Left lung (tissue), 10 donors: ENCODE measurements around the gene HPSE2. TPM values are rescaled to one million over a fixed set of nuclear protein-coding genes. Genes with fewer than 3 reads are reported as not detected.

ENCODE experiments used
- ATAC-seq: fragments of 200-7000 bp; cut with Tn5 transposase; one replicate; pipeline ENCODE4 v1.9.1; 2020; ENCODE audit warnings: moderate library complexity
- DNase-seq, 4 donors: peaks; one replicate each; pipeline ENCODE4 v3.0.0-alpha.2; 2013 to 2020
- H3K27ac ChIP-seq, 2 donors: fragments of 200-600 bp; sonication (generic) in 1 of 2; one replicate each; pipeline versions ENCODE4 v1.5.0 to v1.8.0; 2020 to 2021
- H3K27me3 ChIP-seq, 2 donors: fragments of 200-600 bp; sonication (generic) in 1 of 2; one replicate each; pipeline versions ENCODE4 v1.5.0 to v1.8.0; 2020 to 2021
- H3K36me3 ChIP-seq, 2 donors: fragments of 200-600 bp; sonication (generic) in 1 of 2; one replicate each; pipeline versions ENCODE4 v1.5.0 to v1.8.0; 2020 to 2021
- H3K4me1 ChIP-seq, 2 donors: fragments of 200-600 bp; one replicate each; pipeline ENCODE4 v1.8.0; 2021
- H3K4me3 ChIP-seq, 2 donors: fragments of 200-600 bp; sonication (generic) in 1 of 2; one replicate each; pipeline versions ENCODE4 v1.5.0 to v1.8.0; 2020 to 2021; ENCODE audit warnings: mild to moderate bottlenecking in 1 of 2
- H3K9me3 ChIP-seq, 2 donors: fragments of 200-600 bp; sonication (generic) in 1 of 2; one replicate each; pipeline versions ENCODE4 v1.5.0 to v1.8.0; 2020 to 2021
- CTCF ChIP-seq, 2 donors: fragments of 200-600 bp; sonication (generic) in 1 of 2; IDR thresholded peaks; one replicate each; pipeline versions ENCODE4 v1.5.0 to v1.8.0; 2021; ENCODE audit warnings: antibody characterized with exemption in 2 of 2
- intact Hi-C, 2 donors: fragments of 100-400 bp; cut with DNase I; formaldehyde crosslinking; loops; one replicate each; pipeline versions ENCODE4 v1.11.2 to v1.14.2; 2022
- polyA plus RNA-seq, 6 donors: library from polyadenylated mRNA; unstranded; fragments of 120-200 nt; gene quantifications; one replicate each; pipeline ENCODE4 v1.2.1, GENCODE V29; 2013; ENCODE audit not compliant: insufficient read length in 6 of 6
- total RNA-seq, 2 donors: library from RNA; stranded (reverse); fragmentation: NEBNext Ultra II Directional; extraction: Animal tissue kit (Norgen Biotek cat#: 25700); gene quantifications; one replicate each; pipeline ENCODE4 v1.2.1, GENCODE V29; 2021
- donor health status: DM: no; HTN: yes; CAD: no.
- donor health status: DM: no; HTN: no; CAD: no.

Gene HPSE2
- total and polyA plus RNA-seq, 8 donors, result 0.50 to 20.4 (median 12.1) TPM

GRCh38 chr10:98465866-98466265 lies 769.8 kb downstream of the HPSE2 start:
- no peak for DNase-seq
- Histone ChIP-seq H3K27me3 (peaks cover 0 to 23% of the 10 kb centered on the region in 2 donors), H3K27ac (no peak overlapping the region), H3K9me3 (no peaks in the 10 kb centered on the region), H3K36me3 (no peaks in the 10 kb centered on the region), H3K4me3 (no peak overlapping the region), H3K4me1 (peaks cover 4 to 19% of the 10 kb centered on the region in 2 donors)
- no peak for ATAC-seq
- no peak for TF ChIP-seq CTCF (IDR thresholded peaks at IDR 0.05)
- intact Hi-C loops, result loop anchor here in 1 of 2 donors (10.0 kb wide), 1 partner anchor 779 kb away; no protein-coding TSS in a partner anchor

- Histone ChIP-seq H3K9me3 (no peaks in the 10 kb centered on the region), H3K27me3 (peaks cover 0 to 16% of the 10 kb centered on the region in 2 donors), H3K36me3 (no peaks in the 10 kb centered on the region), H3K4me3 (no peak overlapping the region), H3K27ac (no peak overlapping the region), H3K4me1 (peaks cover 4 to 26% of the 10 kb centered on the region in 2 donors)
- no peak for TF ChIP-seq CTCF (IDR thresholded peaks at IDR 0.05)
- DNase-seq (no peak), ATAC-seq (no peak)
- intact Hi-C loops, result loop anchor here in 1 of 2 donors (10.0 kb wide), 1 partner anchor 781 kb away; no protein-coding TSS in a partner anchor
Measured at GRCh38 chr10:98463976-98464754, 771.5 kb downstream of the HPSE2 start.

- Histone ChIP-seq H3K4me3 (no peak overlapping the region), H3K27me3 (peaks cover 0 to 15% of the 10 kb centered on the region in 2 donors), H3K36me3 (no peaks in the 10 kb centered on the region), H3K9me3 (no peaks in the 10 kb centered on the region), H3K4me1 (peaks cover 4 to 23% of the 10 kb centered on the region in 2 donors), H3K27ac (no peak overlapping the region)
- ATAC-seq, result no peak
- no peak for DNase-seq
- no peak for TF ChIP-seq CTCF (IDR thresholded peaks at IDR 0.05)
- intact Hi-C loops, result loop anchor here in 1 of 2 donors (10.0 kb wide), 1 partner anchor 782 kb away; no protein-coding TSS in a partner anchor
Measured at GRCh38 chr10:98463016-98463415, 772.6 kb downstream of the HPSE2 start.

GRCh38 chr10:98461500-98461842 lies 774.2 kb downstream of the HPSE2 start:
- Histone ChIP-seq H3K9me3 (no peaks in the 10 kb centered on the region), H3K4me1 (peaks cover 0 to 13% of the 10 kb centered on the region in 2 donors), H3K27ac (peak overlapping the region in 1 of 2 donors; percentile 45), H3K4me3 (no peak overlapping the region), H3K27me3 (peaks cover 0 to 24% of the 10 kb centered on the region in 2 donors), H3K36me3 (no peaks in the 10 kb centered on the region)
- DNase-seq, result no peak
- no peak for ATAC-seq
- no peak for TF ChIP-seq CTCF (IDR thresholded peaks at IDR 0.05)
- intact Hi-C loops, result loop anchor here in 1 of 2 donors (10.0 kb wide), 1 partner anchor 783 kb away; no protein-coding TSS in a partner anchor

- ATAC-seq, result peak; percentile 95
- intact Hi-C loops, result loop anchor here in 1 of 2 donors (10.0 kb wide), 1 partner anchor 784 kb away; no protein-coding TSS in a partner anchor
- Histone ChIP-seq H3K4me1 (peaks cover 0 to 13% of the 10 kb centered on the region in 2 donors), H3K9me3 (no peaks in the 10 kb centered on the region), H3K27me3 (peaks cover 0 to 27% of the 10 kb centered on the region in 2 donors), H3K36me3 (no peaks in the 10 kb centered on the region), H3K27ac (peak overlapping the region in 1 of 2 donors; percentile 45), H3K4me3 (no peak overlapping the region)
- peak in 1 of 4 donors; percentile 40 for DNase-seq
- TF ChIP-seq CTCF (IDR thresholded peaks at IDR 0.05), result no peak
Measured at GRCh38 chr10:98460837-98461499, 774.7 kb downstream of the HPSE2 start.
